GM12878 (cell line): ENCODE data around the gene HK1. TPM values are rescaled to one million over a fixed set of nuclear protein-coding genes. Genes with fewer than 3 reads are reported as not detected.

Experiments
- ATAC-seq: fragments of 200-7000 bp; cut with Tn5 transposase; 3 replicates; pipeline ENCODE4 v1.9.1; 2020; ENCODE audit warnings: mild to moderate bottlenecking, moderate library complexity
- BruUV-seq: library from RNA; stranded (reverse); fragments of 400-500 nt; replicated peaks from 2 replicates; lab custom pipeline; 2021; lab: Mats Ljungman, UMichigan
- CTCF ChIA-PET: fragments of 300-600 bp; sonication (Branson Sonifier 250); formaldehyde crosslinking; extraction: SDS; loops from one replicate; lab custom pipeline; 2021; ENCODE audit warnings: inconsistent platforms; lab: Yijun Ruan, JAX
- POLR2A ChIA-PET: fragments of 350-600 bp; formaldehyde crosslinking; extraction: SDS; loops from one replicate; lab custom pipeline; 2021; ENCODE audit warnings: inconsistent platforms; lab: Charles Lee
- RAD21 ChIA-PET: fragments of 300-600 bp; sonication (Branson Sonifier 250); formaldehyde crosslinking; loops from one replicate; lab custom pipeline; 2023; ENCODE audit warnings: antibody characterized with exemption; ENCODE audit not compliant: unreplicated experiment; lab: Charles Lee
- SMC1A ChIA-PET: fragments of 300-600 bp; sonication (Branson Sonifier 250); formaldehyde crosslinking; loops from one replicate; lab custom pipeline; 2023; ENCODE audit not compliant: unreplicated experiment, uncharacterized antibody; lab: Charles Lee
- DNase-seq: peaks from one replicate; pipeline ENCODE4 v3.0.0-alpha.2; 2011; ENCODE audit warnings: low read depth, low spot score
- FAIRE-seq: peaks from 3 replicates; lab custom pipeline; 2011; peaks lifted over from hg19 to GRCh38; lab: Jason Lieb, UNC
- H2AFZ ChIP-seq: 2 replicates; pipeline ENCODE4 v1.6.0; 2011; ENCODE audit warnings: low read depth, low read length, control low read depth; ENCODE audit not compliant: control insufficient read depth
- H3K27ac ChIP-seq: 2 replicates; pipeline ENCODE4 v1.5.1; 2011; ENCODE audit warnings: control low read depth; ENCODE audit not compliant: control insufficient read depth, insufficient read depth
- H3K27me3 ChIP-seq, 2 experiments: replicated peaks in 1 of 2; 2 replicates each; pipeline versions ENCODE4 v1.6.0 to v1.6.1; 2011; ENCODE audit warnings: low read length in 1 of 2; ENCODE audit not compliant: control insufficient read depth in 2 of 2, insufficient read depth in 2 of 2
- H3K36me3 ChIP-seq, 2 experiments: 2 replicates each; pipeline ENCODE4 v1.5.1; 2011; ENCODE audit warnings: low read length in 1 of 2; ENCODE audit not compliant: control insufficient read depth in 2 of 2, insufficient read depth in 2 of 2
- H3K4me1 ChIP-seq: 2 replicates; pipeline ENCODE4 v1.6.1; 2011; ENCODE audit warnings: mild to moderate bottlenecking, low read length, moderate library complexity, mixed read lengths; ENCODE audit not compliant: control insufficient read depth, insufficient read depth
- H3K4me2 ChIP-seq: 2 replicates; pipeline ENCODE4 v1.6.0; 2011; ENCODE audit warnings: control low read depth; ENCODE audit not compliant: control insufficient read depth, insufficient read depth
- H3K4me3 ChIP-seq: fragments of 200-600 bp; sonication (generic); 2 replicates; pipeline ENCODE4 v1.5.1; 2016
- H3K79me2 ChIP-seq: 2 replicates; pipeline ENCODE4 v1.6.0; 2011; ENCODE audit warnings: low read length; ENCODE audit not compliant: control insufficient read depth, insufficient read depth
- H3K9ac ChIP-seq: 2 replicates; pipeline ENCODE4 v1.8.0; 2011; ENCODE audit warnings: low read length, control low read depth, mixed read lengths; ENCODE audit not compliant: control insufficient read depth, insufficient read depth
- H3K9me3 ChIP-seq: replicated peaks from 3 replicates; pipeline ENCODE4 v1.5.1; 2011; ENCODE audit warnings: mild to moderate bottlenecking, low read length; ENCODE audit not compliant: control insufficient read depth, insufficient read depth
- H4K20me1 ChIP-seq: 2 replicates; pipeline ENCODE4 v1.6.0; 2011; ENCODE audit not compliant: control insufficient read depth, insufficient read depth
- CBX5 ChIP-seq: sonication (generic); IDR thresholded peaks from 2 replicates; pipeline ENCODE4 v1.6.1; 2016; ENCODE audit warnings: low read depth, moderate library complexity, mild to moderate bottlenecking, inconsistent platforms
- DPF2 ChIP-seq: fragments of 450-650 bp; IDR thresholded peaks from 2 replicates; pipeline ENCODE4 v1.6.1; 2017; ENCODE audit warnings: mild to moderate bottlenecking
- GABPA ChIP-seq: IDR thresholded peaks from 2 replicates; pipeline ENCODE4 v1.6.1; 2014; ENCODE audit warnings: antibody characterized with exemption, low read depth, mild to moderate bottlenecking, inconsistent platforms
- HCFC1 ChIP-seq: fragments of 150-350 bp; IDR thresholded peaks from 2 replicates; pipeline ENCODE4 v1.6.1; 2014; ENCODE audit warnings: low read length
- HDGF ChIP-seq: fragments of 450-650 bp; IDR thresholded peaks from 2 replicates; pipeline ENCODE4 v1.6.1; 2016; ENCODE audit warnings: antibody characterized with exemption
- KAT2A ChIP-seq: conservative IDR thresholded peaks from 2 replicates; pipeline ENCODE4 v1.6.1; 2011; ENCODE audit warnings: low read depth, low read length; ENCODE audit not compliant: control insufficient read depth
- LARP7 ChIP-seq: fragments of 450-650 bp; IDR thresholded peaks from 2 replicates; pipeline ENCODE4 v1.6.1; 2017; ENCODE audit warnings: mild to moderate bottlenecking
- NFYA ChIP-seq: IDR thresholded peaks from 2 replicates; pipeline ENCODE4 v1.6.1; 2011; ENCODE audit warnings: low read depth, mild to moderate bottlenecking, low read length, improper control_type of control experiment, borderline replicate concordance
- NFYB ChIP-seq: IDR thresholded peaks from 2 replicates; pipeline ENCODE4 v1.6.1; 2011; ENCODE audit warnings: low read depth, mild to moderate bottlenecking, low read length, improper control_type of control experiment, moderate library complexity; ENCODE audit not compliant: insufficient read depth
- RB1 ChIP-seq: fragments of 450-650 bp; formaldehyde crosslinking; IDR thresholded peaks from 2 replicates; pipeline ENCODE4 v1.6.1; 2017; ENCODE audit warnings: mild to moderate bottlenecking, borderline replicate concordance
- TCF3 ChIP-seq: IDR thresholded peaks from 2 replicates; pipeline ENCODE4 v1.6.1; 2012; ENCODE audit warnings: low read depth, mild to moderate bottlenecking, low read length, borderline replicate concordance; ENCODE audit not compliant: insufficient read depth
- ZSCAN29 ChIP-seq: fragments of 450-650 bp; IDR thresholded peaks from 2 replicates; pipeline ENCODE4 v1.6.1; 2017; ENCODE audit warnings: mild to moderate bottlenecking, moderate library complexity
- WGBS: methylation state at CpG from one replicate; pipeline ENCODE4 v1.1.6; 2016; ENCODE audit warnings: low lambda C conversion rate; ENCODE audit not compliant: insufficient replicate concordance, insufficient coverage; ENCODE audit errors: missing lambda C conversion rate; 5-methylcytosine and 5-hydroxymethylcytosine counted together
- in situ Hi-C: fragments of 300-500 bp; cut with MboI; formaldehyde crosslinking; loops from 9 replicates; pipeline ENCODE4 v1.14.3; 2018; ENCODE audit warnings: mixed read lengths
- intact Hi-C: fragments of 100-400 bp; cut with micrococcal nuclease; formaldehyde crosslinking; loops from one replicate; pipeline ENCODE4 v1.14.2; 2022; ENCODE audit not compliant: unreplicated experiment
- polyA plus RNA-seq, 11 experiments: library from polyadenylated mRNA; depleted of rRNA in 4 of 11; unstranded in 6 of 11; stranded (reverse) in 5 of 11; fragments of >200 nt; fragmentation: Nextera tagmentation in 4 of 11; fragmentation: Illumina TruSeq in 1 of 11; extraction: Ambion mirVana in 4 of 11; extraction: Trizol in 1 of 11; gene quantifications; 1 replicate in 1 of 11; 2 replicates in 10 of 11; pipeline versions ENCODE4 v1.2.1 to v1.2.3, GENCODE V29; 2011 to 2016; ENCODE audit warnings: inconsistent platforms in 2 of 11, missing spikeins in 2 of 11, low read depth in 1 of 11
- total RNA-seq, 4 experiments: library from RNA; depleted of rRNA in 3 of 4; stranded (reverse); fragments of >200 nt in 3 of 4; fragmentation: Illumina TruSeq in 1 of 4; extraction: Trizol in 1 of 4; gene quantifications; 2 replicates each; pipeline versions ENCODE4 v1.2.1 to v1.2.3, GENCODE V29; 2013 to 2021
- TF ChIP-seq, protein P1 (sequence below): fragments of 450-650 bp; IDR thresholded peaks from 2 replicates; pipeline ENCODE4 v1.6.1; 2017; ENCODE audit warnings: mild to moderate bottlenecking
- TF ChIP-seq, protein P2 (sequence below), 3 experiments: IDR thresholded peaks in 2 of 3; conservative IDR thresholded peaks in 1 of 3; 2 replicates each; pipeline ENCODE4 v1.5.1; 2011; ENCODE audit warnings: low read depth in 3 of 3, low read length in 3 of 3, mild to moderate bottlenecking in 3 of 3, control low read depth in 2 of 3, moderate library complexity in 2 of 3, inconsistent platforms in 1 of 3, mixed read lengths in 1 of 3; ENCODE audit not compliant: control insufficient read depth in 2 of 3, insufficient read depth in 1 of 3; ENCODE audit errors: extremely low read depth in 1 of 3
- TF ChIP-seq, protein P3 (sequence below): IDR thresholded peaks from 2 replicates; pipeline ENCODE4 v1.6.1; 2012; ENCODE audit warnings: low read depth, low read length, improper control_type of control experiment

HK1 gene
- total and polyA plus RNA-seq, 10 of the 15 experiments (the other 5 are each of a cell fraction or from before 2014, with no cell fraction given) = 3.4 to 77.3 (median 46.6) TPM

DNA sequence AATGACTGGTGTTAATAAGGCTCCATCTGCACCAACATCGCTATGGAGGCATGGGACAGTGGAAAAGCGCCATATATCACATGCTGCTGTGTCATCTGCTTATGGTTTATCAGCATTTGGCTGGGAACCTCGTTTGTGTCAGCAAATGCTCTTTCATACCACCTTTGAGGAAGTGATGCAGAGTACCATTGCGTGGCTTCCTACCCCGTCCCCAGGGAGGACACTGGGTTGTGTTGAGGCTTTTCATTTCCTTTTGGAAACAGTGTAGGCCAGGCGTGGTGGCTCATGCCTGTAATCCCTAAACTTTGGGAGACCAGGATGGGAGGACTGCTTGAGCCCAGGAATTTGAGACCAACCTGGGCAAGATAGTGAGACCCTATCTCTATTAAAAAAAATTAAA is 131.7 kb downstream of the HK1 start (continued):
- TF ChIP-seq HDGF = no peak
- no peak for TF ChIP-seq KAT2A
- no peak for TF ChIP-seq NFYA
- TF ChIP-seq, protein P1, sequence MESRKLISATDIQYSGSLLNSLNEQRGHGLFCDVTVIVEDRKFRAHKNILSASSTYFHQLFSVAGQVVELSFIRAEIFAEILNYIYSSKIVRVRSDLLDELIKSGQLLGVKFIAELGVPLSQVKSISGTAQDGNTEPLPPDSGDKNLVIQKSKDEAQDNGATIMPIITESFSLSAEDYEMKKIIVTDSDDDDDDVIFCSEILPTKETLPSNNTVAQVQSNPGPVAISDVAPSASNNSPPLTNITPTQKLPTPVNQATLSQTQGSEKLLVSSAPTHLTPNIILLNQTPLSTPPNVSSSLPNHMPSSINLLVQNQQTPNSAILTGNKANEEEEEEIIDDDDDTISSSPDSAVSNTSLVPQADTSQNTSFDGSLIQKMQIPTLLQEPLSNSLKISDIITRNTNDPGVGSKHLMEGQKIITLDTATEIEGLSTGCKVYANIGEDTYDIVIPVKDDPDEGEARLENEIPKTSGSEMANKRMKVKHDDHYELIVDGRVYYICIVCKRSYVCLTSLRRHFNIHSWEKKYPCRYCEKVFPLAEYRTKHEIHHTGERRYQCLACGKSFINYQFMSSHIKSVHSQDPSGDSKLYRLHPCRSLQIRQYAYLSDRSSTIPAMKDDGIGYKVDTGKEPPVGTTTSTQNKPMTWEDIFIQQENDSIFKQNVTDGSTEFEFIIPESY = no peak
- TF ChIP-seq GABPA = no peak

DNA sequence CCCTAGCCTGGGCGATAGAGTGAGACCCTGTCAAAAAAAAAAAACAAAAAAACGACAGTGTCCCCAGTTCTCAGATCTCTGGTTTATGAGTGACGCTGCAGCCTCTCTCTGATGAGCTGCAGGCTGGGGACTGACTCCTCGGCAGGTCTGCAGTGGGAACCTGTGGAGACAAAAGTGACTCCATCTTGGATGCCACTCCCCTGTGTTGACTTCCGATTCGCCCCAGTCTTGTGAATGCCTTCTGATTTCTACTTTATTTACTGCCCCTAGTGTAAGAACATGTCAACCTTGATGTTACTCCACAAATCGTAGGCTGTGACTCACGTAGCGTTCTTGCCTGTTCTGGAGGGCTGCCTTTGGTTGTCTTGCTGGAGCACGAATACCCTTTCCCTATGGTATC is 132.2 kb downstream of the HK1 start:
- RAD21 ChIA-PET = interaction anchor here (0.9 kb wide), 1 partner anchor 286 kb away, joined by 3 read pairs; no protein-coding TSS in a partner anchor
- CTCF ChIA-PET = interaction anchor here (0.9 to 2.4 kb wide), 4 partner anchors 13 to 181 kb away, joined by 3 to 9 read pairs (median 5); no protein-coding TSS in a partner anchor
- no TSS peak for BruUV-seq
- Histone ChIP-seq H3K4me3 (no peak overlapping the region), H3K4me1 (peaks cover 16% of the 10 kb centered on the region), H2AFZ (no peak overlapping the region), H3K4me2 (no peak overlapping the region), H4K20me1 (no peaks in the 10 kb centered on the region), H3K79me2 (no peaks in the 10 kb centered on the region), H3K27ac (no peak overlapping the region), H3K36me3 (no peaks in the 10 kb centered on the region), H3K27me3 (no peaks in the 10 kb centered on the region), H3K9me3 (no peaks in the 10 kb centered on the region), H3K9ac (no peak overlapping the region)
- POLR2A ChIA-PET = no interaction called here
- peak; percentile 38 for FAIRE-seq
- intact Hi-C loops = no loop called here
- ATAC-seq = no peak
- WGBS = 57% methylated on average over 10 of the region's 10 CpGs
- DNase-seq = no peak
- in situ Hi-C loops = loop anchor here (5.0 to 10.0 kb wide), 2 partner anchors 97 to 224 kb away; partner anchors contain the start of gene FAM241B
- SMC1A ChIA-PET = no interaction called here
- TF ChIP-seq RB1 (no peak), DPF2 (no peak), NFYB (no peak), CBX5 (no peak), TCF3 (no peak), ZSCAN29 (no peak), LARP7 (no peak), HCFC1 (no peak)
- TF ChIP-seq, protein P2, sequence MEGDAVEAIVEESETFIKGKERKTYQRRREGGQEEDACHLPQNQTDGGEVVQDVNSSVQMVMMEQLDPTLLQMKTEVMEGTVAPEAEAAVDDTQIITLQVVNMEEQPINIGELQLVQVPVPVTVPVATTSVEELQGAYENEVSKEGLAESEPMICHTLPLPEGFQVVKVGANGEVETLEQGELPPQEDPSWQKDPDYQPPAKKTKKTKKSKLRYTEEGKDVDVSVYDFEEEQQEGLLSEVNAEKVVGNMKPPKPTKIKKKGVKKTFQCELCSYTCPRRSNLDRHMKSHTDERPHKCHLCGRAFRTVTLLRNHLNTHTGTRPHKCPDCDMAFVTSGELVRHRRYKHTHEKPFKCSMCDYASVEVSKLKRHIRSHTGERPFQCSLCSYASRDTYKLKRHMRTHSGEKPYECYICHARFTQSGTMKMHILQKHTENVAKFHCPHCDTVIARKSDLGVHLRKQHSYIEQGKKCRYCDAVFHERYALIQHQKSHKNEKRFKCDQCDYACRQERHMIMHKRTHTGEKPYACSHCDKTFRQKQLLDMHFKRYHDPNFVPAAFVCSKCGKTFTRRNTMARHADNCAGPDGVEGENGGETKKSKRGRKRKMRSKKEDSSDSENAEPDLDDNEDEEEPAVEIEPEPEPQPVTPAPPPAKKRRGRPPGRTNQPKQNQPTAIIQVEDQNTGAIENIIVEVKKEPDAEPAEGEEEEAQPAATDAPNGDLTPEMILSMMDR (IDR thresholded peaks at IDR 0.05 in 2 of 3, conservative IDR thresholded peaks at IDR 0.05 in 1 of 3; ENCODE audit: control insufficient read depth in 2 of 3, extremely low read depth in 1 of 3, insufficient read depth in 1 of 3, low read depth in 3 of 3, low read length in 3 of 3) = no peak
- TF ChIP-seq, protein P3, sequence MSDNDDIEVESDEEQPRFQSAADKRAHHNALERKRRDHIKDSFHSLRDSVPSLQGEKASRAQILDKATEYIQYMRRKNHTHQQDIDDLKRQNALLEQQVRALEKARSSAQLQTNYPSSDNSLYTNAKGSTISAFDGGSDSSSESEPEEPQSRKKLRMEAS = no peak
